Measurements from ENCODE around the gene GXYLT2. TPM values are rescaled to one million over a fixed set of nuclear protein-coding genes. Genes with fewer than 3 reads are reported as not detected.

Gene GXYLT2
- total RNA-seq, 3 donors from 2014 or later (not counting 1 experiment from before 2014, with no cell fraction given): not detected

DNA sequence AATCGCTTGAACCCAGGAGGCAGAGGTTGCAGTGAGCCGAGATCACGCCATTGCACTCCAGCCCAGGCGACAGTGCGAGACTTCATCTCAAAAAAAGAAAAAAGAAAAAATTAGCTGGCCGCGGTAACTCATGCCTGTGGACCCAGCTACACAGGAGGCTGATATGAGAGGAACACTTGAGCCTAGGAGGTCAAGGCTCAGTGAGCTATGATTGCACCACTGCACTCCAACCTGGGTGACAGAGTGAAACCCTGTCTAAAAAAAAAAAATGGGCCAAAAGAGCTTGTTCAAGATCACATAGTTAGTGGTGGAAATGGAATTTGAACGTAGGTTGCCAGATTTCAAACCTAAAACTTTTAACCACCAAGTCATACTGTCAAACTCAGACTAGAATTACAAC is 62.5 kb downstream of the GXYLT2 start:
- Histone ChIP-seq H3K4me3 (ENCODE audit: low read length) (no peak overlapping the region), H3K27ac (ENCODE audit: low read length) (no peak overlapping the region), H3K9me3 (ENCODE audit: control insufficient read depth, insufficient read depth, low read length) (no peaks in the 10 kb centered on the region), H3K36me3 (ENCODE audit: control insufficient read depth, insufficient read depth, low read length) (no peaks in the 10 kb centered on the region), H3K27me3 (ENCODE audit: control insufficient read depth, insufficient read depth, low read length) (no peaks in the 10 kb centered on the region), H3K4me1 (ENCODE audit: control insufficient read depth, insufficient read depth, low read length) (no peaks in the 10 kb centered on the region)
- intact Hi-C loops (cut with micrococcal nuclease): no loop called here
- TF ChIP-seq, protein P1, sequence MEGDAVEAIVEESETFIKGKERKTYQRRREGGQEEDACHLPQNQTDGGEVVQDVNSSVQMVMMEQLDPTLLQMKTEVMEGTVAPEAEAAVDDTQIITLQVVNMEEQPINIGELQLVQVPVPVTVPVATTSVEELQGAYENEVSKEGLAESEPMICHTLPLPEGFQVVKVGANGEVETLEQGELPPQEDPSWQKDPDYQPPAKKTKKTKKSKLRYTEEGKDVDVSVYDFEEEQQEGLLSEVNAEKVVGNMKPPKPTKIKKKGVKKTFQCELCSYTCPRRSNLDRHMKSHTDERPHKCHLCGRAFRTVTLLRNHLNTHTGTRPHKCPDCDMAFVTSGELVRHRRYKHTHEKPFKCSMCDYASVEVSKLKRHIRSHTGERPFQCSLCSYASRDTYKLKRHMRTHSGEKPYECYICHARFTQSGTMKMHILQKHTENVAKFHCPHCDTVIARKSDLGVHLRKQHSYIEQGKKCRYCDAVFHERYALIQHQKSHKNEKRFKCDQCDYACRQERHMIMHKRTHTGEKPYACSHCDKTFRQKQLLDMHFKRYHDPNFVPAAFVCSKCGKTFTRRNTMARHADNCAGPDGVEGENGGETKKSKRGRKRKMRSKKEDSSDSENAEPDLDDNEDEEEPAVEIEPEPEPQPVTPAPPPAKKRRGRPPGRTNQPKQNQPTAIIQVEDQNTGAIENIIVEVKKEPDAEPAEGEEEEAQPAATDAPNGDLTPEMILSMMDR (IDR thresholded peaks at IDR 0.05): no peak
- DNase-seq (no peak), ATAC-seq (no peak)
- H3K9me3 Mint-ChIP-seq: no peaks in the 10 kb centered on the region
- 86% methylated on average over 7 of the region's 8 CpGs for WGBS (ENCODE audit: insufficient coverage)
- no peaks in the 10 kb centered on the region for H3K36me3 Mint-ChIP-seq
- no peaks in the 10 kb centered on the region for H3K27me3 Mint-ChIP-seq (ENCODE audit: low read depth in 2 of 2)
- H3K4me1 Mint-ChIP-seq: no peaks in the 10 kb centered on the region
- H3K27ac Mint-ChIP-seq: no peak overlapping the region
- H3K4me3 Mint-ChIP-seq: no peak overlapping the region

DNA sequence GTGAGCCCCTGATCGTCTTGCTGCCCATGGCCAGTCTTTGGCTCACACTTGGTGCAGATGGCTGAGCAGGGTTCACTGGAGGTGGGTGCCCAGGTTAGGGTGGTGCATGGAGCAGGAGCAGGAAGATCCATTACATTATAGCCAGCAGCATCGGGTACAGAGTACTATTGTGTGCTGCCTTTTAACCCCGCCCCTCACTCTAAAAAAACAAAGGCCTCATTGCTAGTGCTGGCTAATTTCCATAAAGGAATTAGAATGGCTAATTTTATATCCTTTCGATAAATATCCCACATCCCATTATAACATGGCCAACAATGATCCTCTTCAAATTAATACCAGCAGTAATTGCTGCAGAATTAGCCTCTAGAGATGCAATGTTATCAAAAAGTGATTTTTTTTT is 63.0 kb downstream of the GXYLT2 start:
- no peaks in the 10 kb centered on the region for H3K36me3 ChIP-seq (ENCODE audit: control insufficient read depth, insufficient read depth, low read length)
- Mint-ChIP-seq H3K9me3 (no peaks in the 10 kb centered on the region), H3K4me1 (no peaks in the 10 kb centered on the region), H3K36me3 (no peaks in the 10 kb centered on the region), H3K27me3 (ENCODE audit: low read depth in 2 of 2) (no peaks in the 10 kb centered on the region), H3K4me3 (no peak overlapping the region), H3K27ac (no peak overlapping the region)
- no peak for ATAC-seq
- H3K9me3 ChIP-seq (ENCODE audit: control insufficient read depth, insufficient read depth, low read length): no peaks in the 10 kb centered on the region
- no peaks in the 10 kb centered on the region for H3K27me3 ChIP-seq (ENCODE audit: control insufficient read depth, insufficient read depth, low read length)
- H3K4me1 ChIP-seq (ENCODE audit: control insufficient read depth, insufficient read depth, low read length): no peaks in the 10 kb centered on the region
- no peak overlapping the region for H3K4me3 ChIP-seq (ENCODE audit: low read length)
- intact Hi-C loops (cut with micrococcal nuclease): no loop called here
- no peak for DNase-seq
- TF ChIP-seq, protein P1 (IDR thresholded peaks at IDR 0.05): no peak
- H3K27ac ChIP-seq (ENCODE audit: low read length): no peak overlapping the region
- 87% methylated on average over 4 of the region's 4 CpGs for WGBS (ENCODE audit: insufficient coverage)

DNA sequence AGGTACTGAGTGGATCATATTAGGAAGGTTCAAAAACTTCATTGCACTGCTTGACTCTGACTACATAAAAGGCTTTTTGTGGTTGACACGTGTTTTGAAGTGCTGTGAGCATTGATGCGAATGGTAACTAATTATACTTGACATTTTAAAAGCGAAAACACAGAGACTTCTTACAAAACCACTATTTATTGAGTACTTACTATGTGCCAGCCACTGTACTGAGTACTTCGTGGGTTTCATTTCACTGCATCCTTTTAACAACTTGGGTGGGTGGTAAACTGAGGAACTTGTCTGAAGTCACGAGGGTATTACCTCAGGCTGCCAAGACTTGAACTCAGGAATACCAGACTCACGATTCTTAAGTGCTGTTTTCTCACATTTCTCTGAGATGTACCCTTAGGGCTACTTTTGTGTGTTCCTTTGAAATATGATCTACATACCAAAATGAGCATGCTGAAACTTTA is 63.4 kb downstream of the GXYLT2 start:
- DNase-seq: peak in 1 of 2 donors; percentile 22
- H3K4me1 Mint-ChIP-seq: no peaks in the 10 kb centered on the region
- intact Hi-C loops (cut with micrococcal nuclease): no loop called here

More for the DNA sequence above, 63.4 kb downstream of the GXYLT2 start:
- Histone ChIP-seq H3K4me3 (ENCODE audit: low read length) (no peak overlapping the region), H3K4me1 (ENCODE audit: control insufficient read depth, insufficient read depth, low read length) (no peaks in the 10 kb centered on the region), H3K27me3 (ENCODE audit: control insufficient read depth, insufficient read depth, low read length) (no peaks in the 10 kb centered on the region), H3K27ac (ENCODE audit: low read length) (no peak overlapping the region), H3K36me3 (ENCODE audit: control insufficient read depth, insufficient read depth, low read length) (no peaks in the 10 kb centered on the region), H3K9me3 (ENCODE audit: control insufficient read depth, insufficient read depth, low read length) (no peaks in the 10 kb centered on the region)
- H3K27ac Mint-ChIP-seq: no peak overlapping the region
- WGBS (ENCODE audit: insufficient coverage): 39% methylated on average over 4 of the region's 6 CpGs
- ATAC-seq: peak in 1 of 3 donors; percentile 33
- TF ChIP-seq, protein P1 (IDR thresholded peaks at IDR 0.05): no peak
- H3K4me3 Mint-ChIP-seq: no peak overlapping the region
- H3K36me3 Mint-ChIP-seq: no peaks in the 10 kb centered on the region
- H3K27me3 Mint-ChIP-seq (ENCODE audit: low read depth in 2 of 2): no peaks in the 10 kb centered on the region
- H3K9me3 Mint-ChIP-seq: no peaks in the 10 kb centered on the region
